SK-N-SH (cell line): ENCODE measurements around the gene ERGIC1. TPM values are rescaled to one million over a fixed set of nuclear protein-coding genes. Genes with fewer than 3 reads are reported as not detected.

Experiments
- CTCF ChIA-PET: fragments of 300-600, 350-600 bp; formaldehyde crosslinking; extraction: SDS; loops from one replicate; lab custom pipeline; 2021; lab: Yijun Ruan, JAX
- POLR2A ChIA-PET: fragments of 350-600 bp; sonication (Branson Sonifier 250); formaldehyde crosslinking; extraction: SDS; loops from one replicate; lab custom pipeline; 2020; ENCODE audit warnings: antibody characterized with exemption, inconsistent platforms; lab: Yijun Ruan, JAX
- DNase-seq: peaks from one replicate; pipeline ENCODE4 v3.0.0; 2012
- H2AFZ ChIP-seq: fragments of 200-600 bp; sonication (generic); 2 replicates; pipeline ENCODE4 v1.8.1; 2016; ENCODE audit warnings: antibody characterized with exemption, mild to moderate bottlenecking, low read depth
- H3F3A ChIP-seq: fragments of 200-600 bp; sonication (generic); replicated peaks from 2 replicates; pipeline ENCODE3; 2016; ENCODE audit warnings: antibody characterized with exemption, mild to moderate bottlenecking; ENCODE audit not compliant: insufficient read depth
- H3K27ac ChIP-seq, 2 experiments: fragments of 200-500 bp in 1 of 2; fragments of 200-600 bp in 1 of 2; sonication (Bioruptor generic) in 1 of 2; sonication (generic), shearing (Covaris generic) in 1 of 2; 2 replicates each; pipeline versions ENCODE4 v1.5.1 to v1.6.1; 2014 to 2016; ENCODE audit warnings: low read depth in 2 of 2, inconsistent platforms in 1 of 2, low read length in 1 of 2, mild to moderate bottlenecking in 1 of 2, mixed read lengths in 1 of 2
- H3K27me3 ChIP-seq: fragments of 200-600 bp; sonication (generic), shearing (Covaris generic); 2 replicates; pipeline ENCODE4 v1.6.1; 2016; ENCODE audit warnings: mixed run types; ENCODE audit not compliant: insufficient read depth
- H3K36me3 ChIP-seq, 2 experiments: fragments of 200-500 bp in 1 of 2; fragments of 200-600 bp in 1 of 2; sonication (Bioruptor generic) in 1 of 2; sonication (generic) in 1 of 2; replicated peaks in 1 of 2; 2 replicates each; pipeline versions ENCODE3 to v1.5.1; 2014 to 2016; ENCODE audit warnings: low read length in 1 of 2, mild to moderate bottlenecking in 1 of 2; ENCODE audit not compliant: insufficient read depth in 2 of 2, control insufficient read depth in 1 of 2
- H3K4me1 ChIP-seq, 2 experiments: fragments of 200-500 bp in 1 of 2; fragments of 200-600 bp in 1 of 2; sonication (Bioruptor generic) in 1 of 2; sonication (generic), shearing (Covaris generic) in 1 of 2; 2 replicates each; pipeline versions ENCODE4 v1.5.1 to v1.6.1; 2014 to 2016; ENCODE audit warnings: low read depth in 1 of 2, low read length in 1 of 2, mixed run types in 1 of 2; ENCODE audit not compliant: insufficient read depth in 2 of 2, control insufficient read depth in 1 of 2
- H3K4me2 ChIP-seq: fragments of 200-600 bp; sonication (generic), shearing (Covaris generic); 2 replicates; pipeline ENCODE4 v1.6.1; 2017; ENCODE audit warnings: mixed run types
- H3K4me3 ChIP-seq, 2 experiments: fragments of 200-500 bp in 1 of 2; fragments of 200-600 bp in 1 of 2; sonication (Bioruptor generic) in 1 of 2; sonication (generic), shearing (Covaris generic) in 1 of 2; 2 replicates each; pipeline versions ENCODE4 v1.5.1 to v1.8.1; 2014 to 2016; ENCODE audit warnings: low read depth in 2 of 2, inconsistent platforms in 1 of 2, low read length in 1 of 2, mild to moderate bottlenecking in 1 of 2, mixed read lengths in 1 of 2, moderate library complexity in 1 of 2
- H3K79me2 ChIP-seq: fragments of 200-600 bp; sonication (generic); 2 replicates; pipeline ENCODE4 v1.8.1; 2017; ENCODE audit warnings: mild to moderate bottlenecking; ENCODE audit not compliant: insufficient read depth
- H3K9ac ChIP-seq: fragments of 200-600 bp; sonication (generic); 2 replicates; pipeline ENCODE4 v1.6.1; 2017; ENCODE audit warnings: mixed run types
- H3K9me2 ChIP-seq: fragments of 200-600 bp; sonication (generic); 2 replicates; pipeline ENCODE4 v1.6.1; 2017; ENCODE audit warnings: mixed run types
- H3K9me3 ChIP-seq: fragments of 200-600 bp; sonication (generic); 2 replicates; pipeline ENCODE4 v1.6.1; 2017; ENCODE audit warnings: mixed run types, mild to moderate bottlenecking, moderate library complexity
- H4K20me1 ChIP-seq: fragments of 200-600 bp; sonication (generic); 2 replicates; pipeline ENCODE4 v1.6.1; 2017; ENCODE audit warnings: mild to moderate bottlenecking, mixed run types; ENCODE audit not compliant: insufficient read depth
- ELF1 ChIP-seq: IDR thresholded peaks from 2 replicates; pipeline ENCODE4 v1.4.0; 2012
- EP300 ChIP-seq, 2 experiments: IDR thresholded peaks; 2 replicates each; pipeline versions ENCODE4 v1.4.0 to v1.6.1; 2012; ENCODE audit warnings: borderline replicate concordance in 1 of 2, low read depth in 1 of 2, low read length in 1 of 2
- FOSL2 ChIP-seq: IDR thresholded peaks from 2 replicates; pipeline ENCODE4 v1.4.0; 2012; ENCODE audit warnings: low read depth, mild to moderate bottlenecking, moderate library complexity, borderline replicate concordance
- FOXM1 ChIP-seq: IDR thresholded peaks from 2 replicates; pipeline ENCODE4 v1.4.0; 2012; ENCODE audit warnings: low read depth, mild to moderate bottlenecking
- JUND ChIP-seq: IDR thresholded peaks from 2 replicates; pipeline ENCODE4 v1.4.0; 2012
- MEF2A ChIP-seq: IDR thresholded peaks from 2 replicates; pipeline ENCODE4 v1.4.0; 2012; ENCODE audit warnings: low read depth, borderline replicate concordance
- RAD21 ChIP-seq: IDR thresholded peaks from 2 replicates; pipeline ENCODE4 v1.6.1; 2012; ENCODE audit warnings: mild to moderate bottlenecking, low read length
- RCOR1 ChIP-seq: fragments of 150-350 bp; IDR thresholded peaks from 2 replicates; pipeline ENCODE4 v1.6.1; 2017; ENCODE audit warnings: antibody characterized with exemption, low read length
- RXRA ChIP-seq: IDR thresholded peaks from 2 replicates; pipeline ENCODE4 v1.4.0; 2012; ENCODE audit warnings: low read depth, mild to moderate bottlenecking, borderline replicate concordance
- SIN3A ChIP-seq: IDR thresholded peaks from 2 replicates; pipeline ENCODE4 v1.6.1; 2012; ENCODE audit warnings: low read depth, mild to moderate bottlenecking, low read length, moderate library complexity, borderline replicate concordance
- TAF1 ChIP-seq: IDR thresholded peaks from 2 replicates; pipeline ENCODE4 v1.6.1; 2012; ENCODE audit warnings: low read depth, mild to moderate bottlenecking, low read length, moderate library complexity, borderline replicate concordance
- USF1 ChIP-seq: IDR thresholded peaks from 2 replicates; pipeline ENCODE4 v1.4.0; 2012; ENCODE audit warnings: low read depth, borderline replicate concordance
- WGBS: methylation state at CpG from one replicate; pipeline ENCODE4 v1.1.6; 2017; ENCODE audit warnings: low lambda C conversion rate; 5-methylcytosine and 5-hydroxymethylcytosine counted together
- polyA plus RNA-seq, 3 experiments: library from polyadenylated mRNA; depleted of rRNA; stranded (reverse); fragments of >200 nt; gene quantifications; 2 replicates each; pipeline ENCODE4 v1.2.3, GENCODE V29; 2012
- TF ChIP-seq, protein P1 (sequence below): IDR thresholded peaks from 2 replicates; pipeline ENCODE4 v1.4.0; 2012; ENCODE audit warnings: low read depth, borderline replicate concordance
- TF ChIP-seq, protein P2 (sequence below): IDR thresholded peaks from 2 replicates; pipeline ENCODE4 v1.6.1; 2012; ENCODE audit warnings: mild to moderate bottlenecking, low read depth, low read length, moderate library complexity
- TF ChIP-seq, protein P3 (sequence below): IDR thresholded peaks from 2 replicates; pipeline ENCODE4 v1.4.0; 2012; ENCODE audit warnings: low read depth
- TF ChIP-seq, protein P4 (sequence below): IDR thresholded peaks from 2 replicates; pipeline ENCODE4; 2012

The ERGIC1 gene
- polyA plus RNA-seq, 1 of the 3 experiments (the other 2 are of a cell fraction): 101 TPM

GRCh38 chr5:172802567-172803176, 31.4 kb upstream of the ERGIC1 start:
- H3K9ac ChIP-seq: no peak overlapping the region
- no peaks in the 10 kb centered on the region for H3K79me2 ChIP-seq
- H3K27ac ChIP-seq: no peak overlapping the region
- no peak for TF ChIP-seq TAF1
- no peak for TF ChIP-seq MEF2A
- TF ChIP-seq, protein P1, sequence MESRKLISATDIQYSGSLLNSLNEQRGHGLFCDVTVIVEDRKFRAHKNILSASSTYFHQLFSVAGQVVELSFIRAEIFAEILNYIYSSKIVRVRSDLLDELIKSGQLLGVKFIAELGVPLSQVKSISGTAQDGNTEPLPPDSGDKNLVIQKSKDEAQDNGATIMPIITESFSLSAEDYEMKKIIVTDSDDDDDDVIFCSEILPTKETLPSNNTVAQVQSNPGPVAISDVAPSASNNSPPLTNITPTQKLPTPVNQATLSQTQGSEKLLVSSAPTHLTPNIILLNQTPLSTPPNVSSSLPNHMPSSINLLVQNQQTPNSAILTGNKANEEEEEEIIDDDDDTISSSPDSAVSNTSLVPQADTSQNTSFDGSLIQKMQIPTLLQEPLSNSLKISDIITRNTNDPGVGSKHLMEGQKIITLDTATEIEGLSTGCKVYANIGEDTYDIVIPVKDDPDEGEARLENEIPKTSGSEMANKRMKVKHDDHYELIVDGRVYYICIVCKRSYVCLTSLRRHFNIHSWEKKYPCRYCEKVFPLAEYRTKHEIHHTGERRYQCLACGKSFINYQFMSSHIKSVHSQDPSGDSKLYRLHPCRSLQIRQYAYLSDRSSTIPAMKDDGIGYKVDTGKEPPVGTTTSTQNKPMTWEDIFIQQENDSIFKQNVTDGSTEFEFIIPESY: no peak
- TF ChIP-seq, protein P2, sequence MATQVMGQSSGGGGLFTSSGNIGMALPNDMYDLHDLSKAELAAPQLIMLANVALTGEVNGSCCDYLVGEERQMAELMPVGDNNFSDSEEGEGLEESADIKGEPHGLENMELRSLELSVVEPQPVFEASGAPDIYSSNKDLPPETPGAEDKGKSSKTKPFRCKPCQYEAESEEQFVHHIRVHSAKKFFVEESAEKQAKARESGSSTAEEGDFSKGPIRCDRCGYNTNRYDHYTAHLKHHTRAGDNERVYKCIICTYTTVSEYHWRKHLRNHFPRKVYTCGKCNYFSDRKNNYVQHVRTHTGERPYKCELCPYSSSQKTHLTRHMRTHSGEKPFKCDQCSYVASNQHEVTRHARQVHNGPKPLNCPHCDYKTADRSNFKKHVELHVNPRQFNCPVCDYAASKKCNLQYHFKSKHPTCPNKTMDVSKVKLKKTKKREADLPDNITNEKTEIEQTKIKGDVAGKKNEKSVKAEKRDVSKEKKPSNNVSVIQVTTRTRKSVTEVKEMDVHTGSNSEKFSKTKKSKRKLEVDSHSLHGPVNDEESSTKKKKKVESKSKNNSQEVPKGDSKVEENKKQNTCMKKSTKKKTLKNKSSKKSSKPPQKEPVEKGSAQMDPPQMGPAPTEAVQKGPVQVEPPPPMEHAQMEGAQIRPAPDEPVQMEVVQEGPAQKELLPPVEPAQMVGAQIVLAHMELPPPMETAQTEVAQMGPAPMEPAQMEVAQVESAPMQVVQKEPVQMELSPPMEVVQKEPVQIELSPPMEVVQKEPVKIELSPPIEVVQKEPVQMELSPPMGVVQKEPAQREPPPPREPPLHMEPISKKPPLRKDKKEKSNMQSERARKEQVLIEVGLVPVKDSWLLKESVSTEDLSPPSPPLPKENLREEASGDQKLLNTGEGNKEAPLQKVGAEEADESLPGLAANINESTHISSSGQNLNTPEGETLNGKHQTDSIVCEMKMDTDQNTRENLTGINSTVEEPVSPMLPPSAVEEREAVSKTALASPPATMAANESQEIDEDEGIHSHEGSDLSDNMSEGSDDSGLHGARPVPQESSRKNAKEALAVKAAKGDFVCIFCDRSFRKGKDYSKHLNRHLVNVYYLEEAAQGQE: no peak
- peak; percentile 24; the same call in 1 of the 2 replicates for TF ChIP-seq FOSL2
- peak; percentile 9; the same call in 1 of the 2 replicates for TF ChIP-seq JUND
- TF ChIP-seq ELF1: no peak
- no peak for TF ChIP-seq SIN3A
- no peak for TF ChIP-seq EP300 (IDR thresholded peaks at IDR 0.05; ENCODE audit: borderline replicate concordance in 1 of 2, low read depth in 1 of 2, low read length in 1 of 2)
- TF ChIP-seq, all 33 proteins: peak for 2
- no peak overlapping the region for H3K4me2 ChIP-seq
- WGBS: 88% methylated on average over 4 of the region's 4 CpGs
- no peaks in the 10 kb centered on the region for H3K9me2 ChIP-seq
- peaks cover 0 to 29% of the 10 kb centered on the region in 2 experiments; a peak in 2 of 4 replicates for H3K4me1 ChIP-seq
- DNase-seq: no peak
- H3F3A ChIP-seq: peaks cover 19% of the 10 kb centered on the region
- ChIA-PET CTCF (interaction anchor here (1.2 kb wide), 1 partner anchor 32 kb away, joined by 4 read pairs; the partner anchor contains the start of gene DUSP1), POLR2A (no interaction called here)
- no peaks in the 10 kb centered on the region for H3K27me3 ChIP-seq
- H3K4me3 ChIP-seq: no peak overlapping the region
- H3K9me3 ChIP-seq: no peaks in the 10 kb centered on the region
- no peaks in the 10 kb centered on the region for H4K20me1 ChIP-seq
- H2AFZ ChIP-seq: no peak overlapping the region
- H3K36me3 ChIP-seq: no peaks in the 10 kb centered on the region

GRCh38 chr5:172805018-172805683, 28.9 kb upstream of the ERGIC1 start:
- H2AFZ ChIP-seq: no peak overlapping the region
- no peaks in the 10 kb centered on the region for H3K9me3 ChIP-seq
- POLR2A ChIA-PET: no interaction called here
- H3K27me3 ChIP-seq: no peaks in the 10 kb centered on the region
- no peaks in the 10 kb centered on the region for H3K36me3 ChIP-seq
- TF ChIP-seq RXRA (no peak), RAD21 (no peak), USF1 (no peak), RCOR1 (no peak), FOXM1 (no peak)
- TF ChIP-seq, protein P3, sequence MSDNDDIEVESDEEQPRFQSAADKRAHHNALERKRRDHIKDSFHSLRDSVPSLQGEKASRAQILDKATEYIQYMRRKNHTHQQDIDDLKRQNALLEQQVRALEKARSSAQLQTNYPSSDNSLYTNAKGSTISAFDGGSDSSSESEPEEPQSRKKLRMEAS: no peak
- TF ChIP-seq, protein P4, sequence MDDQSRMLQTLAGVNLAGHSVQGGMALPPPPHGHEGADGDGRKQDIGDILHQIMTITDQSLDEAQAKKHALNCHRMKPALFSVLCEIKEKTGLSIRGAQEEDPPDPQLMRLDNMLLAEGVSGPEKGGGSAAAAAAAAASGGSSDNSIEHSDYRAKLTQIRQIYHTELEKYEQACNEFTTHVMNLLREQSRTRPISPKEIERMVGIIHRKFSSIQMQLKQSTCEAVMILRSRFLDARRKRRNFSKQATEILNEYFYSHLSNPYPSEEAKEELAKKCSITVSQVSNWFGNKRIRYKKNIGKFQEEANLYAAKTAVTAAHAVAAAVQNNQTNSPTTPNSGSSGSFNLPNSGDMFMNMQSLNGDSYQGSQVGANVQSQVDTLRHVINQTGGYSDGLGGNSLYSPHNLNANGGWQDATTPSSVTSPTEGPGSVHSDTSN: no peak
- TF ChIP-seq, all 33 proteins: peak for 0
- no peaks in the 10 kb centered on the region for H3K9me2 ChIP-seq
- H3K79me2 ChIP-seq: no peaks in the 10 kb centered on the region
- CTCF ChIA-PET: no interaction called here
- DNase-seq: no peak
- H4K20me1 ChIP-seq: no peaks in the 10 kb centered on the region
- peaks cover 8% of the 10 kb centered on the region for H3F3A ChIP-seq
- no peak overlapping the region for H3K4me3 ChIP-seq
- 0 out of 4 replicates have a peak, but pooled peaks cover 0 to 10% of the 10 kb centered on the region in 2 experiments for H3K4me1 ChIP-seq
- no peak overlapping the region for H3K27ac ChIP-seq
- H3K4me2 ChIP-seq: no peak overlapping the region
- H3K9ac ChIP-seq: no peak overlapping the region
- 84% methylated on average over 3 of the region's 3 CpGs for WGBS
